Stimulated activated CD4-positive, alpha-beta T cell treated with anti-CD3 and anti-CD28 coated beads, Interleukin-1b, Interleukin-23, amount 100 ng/mL, for 4 hours (primary cell): ENCODE data around the gene PIGK.
A peak's percentile ranks its signal among the peaks of the same experiment; 100 is the strongest.
"Not testable (repeated sequence)": the region's sequence is repeated elsewhere in the genome, so short reads cannot be mapped to it uniquely, and the experiment has no call there.

Experiments used
- DNase-seq, 2 donors: peaks; one replicate each; pipeline ENCODE4 v3.0.0-alpha.2; 2020; ENCODE audit warnings: low read depth in 2 of 2

Gene PIGK

GRCh38 chr1:77219166-77219887 is at the start of gene PIGK:
PIGK (minus strand) TSS chr1:77219430; CDS start chr1:77219402, 28 bp downstream.
- peak; percentile 80 for DNase-seq

GRCh38 chr1:77267035-77267434 is 47.8 kb upstream of the PIGK start:
- DNase-seq, result no peak

- no peak for DNase-seq
These were observed 46.0 kb upstream of the PIGK start for GRCh38 chr1:77265180-77265579.

- DNase-seq, result no peak
These were observed 44.5 kb upstream of the PIGK start for GRCh38 chr1:77263708-77264107.

- DNase-seq, result no peak
These were observed 34.0 kb upstream of the PIGK start for GRCh38 chr1:77253211-77253610.

GRCh38 chr1:77250126-77250525 is 30.9 kb upstream of the PIGK start:
- DNase-seq, result no peak

GRCh38 chr1:77245830-77246229 is 26.6 kb upstream of the PIGK start:
- DNase-seq, result no peak

GRCh38 chr1:77239311-77239710 is 20.1 kb upstream of the PIGK start:
- no peak for DNase-seq

- no peak for DNase-seq
These were observed 19.2 kb upstream of the PIGK start for GRCh38 chr1:77238462-77238861.

- DNase-seq, result no peak
These were observed 15.7 kb upstream of the PIGK start for GRCh38 chr1:77234943-77235342.

GRCh38 chr1:77234096-77234495 is 14.9 kb upstream of the PIGK start:
- no peak for DNase-seq

- no peak for DNase-seq
These were observed 13.6 kb upstream of the PIGK start for GRCh38 chr1:77232829-77233228.

- no peak for DNase-seq
These were observed 10.8 kb upstream of the PIGK start for GRCh38 chr1:77230051-77230450.

GRCh38 chr1:77228836-77229235 is 9.6 kb upstream of the PIGK start:
- no peak for DNase-seq

GRCh38 chr1:77227381-77227780 is 8.2 kb upstream of the PIGK start:
- no peak for DNase-seq

- no peak for DNase-seq
These were observed 3.3 kb upstream of the PIGK start for GRCh38 chr1:77222496-77222895.

GRCh38 chr1:77220687-77221463 is 1.6 kb upstream of the PIGK start:
- no peak for DNase-seq

- no peak for DNase-seq
These were observed 609 bp downstream of the PIGK start for GRCh38 chr1:77218477-77219165.

GRCh38 chr1:77204043-77204442 is 15.2 kb downstream of the PIGK start:
- DNase-seq, result not testable (repeated sequence)

GRCh38 chr1:77202751-77203150 is 16.5 kb downstream of the PIGK start:
- DNase-seq, result no peak

GRCh38 chr1:77200806-77201205 is 18.4 kb downstream of the PIGK start:
- no peak for DNase-seq

- DNase-seq, result no peak
These were observed 18.9 kb downstream of the PIGK start for GRCh38 chr1:77200293-77200692.

- DNase-seq, result no peak
These were observed 21.9 kb downstream of the PIGK start for GRCh38 chr1:77197351-77197750.
